Measurements from ENCODE around the gene OPRD1.

OPRD1 gene

DNA sequence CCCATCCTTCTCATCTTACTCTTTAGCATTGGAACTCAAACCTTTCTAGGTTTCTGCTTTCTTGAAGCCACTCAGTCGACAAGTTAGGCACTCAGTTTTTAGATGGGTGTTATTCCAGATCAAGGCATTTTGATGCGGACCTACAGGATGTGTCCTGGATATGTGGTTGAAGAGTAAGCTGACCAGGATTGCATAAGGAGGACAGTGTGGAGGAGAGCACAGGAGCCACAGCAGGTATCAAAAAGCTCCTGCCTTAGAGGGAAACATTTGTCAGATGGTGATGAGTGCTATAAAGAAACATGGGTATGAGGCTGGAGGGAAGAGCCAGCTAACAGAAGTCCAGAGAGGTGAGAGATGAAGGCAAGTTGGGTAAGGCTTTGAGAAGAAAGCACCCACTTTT lies 33.9 kb upstream of the OPRD1 start:
- H3K4me3 ChIP-seq (ENCODE audit: low read depth, low read length), result no peak overlapping the region
- TF ChIP-seq, protein P1, sequence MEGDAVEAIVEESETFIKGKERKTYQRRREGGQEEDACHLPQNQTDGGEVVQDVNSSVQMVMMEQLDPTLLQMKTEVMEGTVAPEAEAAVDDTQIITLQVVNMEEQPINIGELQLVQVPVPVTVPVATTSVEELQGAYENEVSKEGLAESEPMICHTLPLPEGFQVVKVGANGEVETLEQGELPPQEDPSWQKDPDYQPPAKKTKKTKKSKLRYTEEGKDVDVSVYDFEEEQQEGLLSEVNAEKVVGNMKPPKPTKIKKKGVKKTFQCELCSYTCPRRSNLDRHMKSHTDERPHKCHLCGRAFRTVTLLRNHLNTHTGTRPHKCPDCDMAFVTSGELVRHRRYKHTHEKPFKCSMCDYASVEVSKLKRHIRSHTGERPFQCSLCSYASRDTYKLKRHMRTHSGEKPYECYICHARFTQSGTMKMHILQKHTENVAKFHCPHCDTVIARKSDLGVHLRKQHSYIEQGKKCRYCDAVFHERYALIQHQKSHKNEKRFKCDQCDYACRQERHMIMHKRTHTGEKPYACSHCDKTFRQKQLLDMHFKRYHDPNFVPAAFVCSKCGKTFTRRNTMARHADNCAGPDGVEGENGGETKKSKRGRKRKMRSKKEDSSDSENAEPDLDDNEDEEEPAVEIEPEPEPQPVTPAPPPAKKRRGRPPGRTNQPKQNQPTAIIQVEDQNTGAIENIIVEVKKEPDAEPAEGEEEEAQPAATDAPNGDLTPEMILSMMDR (IDR thresholded peaks at IDR 0.05; ENCODE audit: low read depth, low read length), result no peak

DNA sequence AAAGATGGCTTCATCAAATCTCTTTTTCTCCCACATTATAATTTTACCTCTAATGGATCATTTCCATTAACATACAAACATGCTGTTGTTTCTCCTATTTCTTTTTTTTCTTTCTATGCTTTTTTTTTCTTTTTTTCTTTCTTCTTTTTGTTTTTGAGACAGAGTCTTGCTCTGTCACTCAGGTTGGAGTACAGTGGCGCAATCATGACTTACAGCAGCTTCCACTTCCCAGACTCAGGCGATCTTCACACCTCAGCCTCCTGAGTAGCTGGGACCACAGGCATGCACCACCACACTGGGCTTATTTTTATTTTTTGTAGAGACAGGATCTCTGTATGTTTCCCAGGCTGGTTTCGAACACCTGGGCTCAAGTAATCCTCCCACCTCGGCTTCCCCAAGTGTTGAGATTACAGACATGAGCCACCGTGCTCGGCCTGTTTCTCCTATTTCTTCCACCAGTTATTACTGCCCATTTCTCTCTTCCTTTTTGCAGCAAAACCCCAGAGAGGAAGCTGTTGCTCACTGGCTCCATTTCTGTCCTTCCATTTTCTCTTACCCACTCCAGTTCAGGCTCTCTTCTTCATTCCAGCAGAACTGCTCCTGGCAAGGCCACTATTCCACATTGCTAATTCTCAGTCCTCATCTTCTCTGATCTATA lies 32.1 kb upstream of the OPRD1 start:
- TF ChIP-seq, protein P1 (IDR thresholded peaks at IDR 0.05; ENCODE audit: low read depth, low read length), result no peak
- no peak overlapping the region for H3K4me3 ChIP-seq (ENCODE audit: low read depth, low read length)

DNA sequence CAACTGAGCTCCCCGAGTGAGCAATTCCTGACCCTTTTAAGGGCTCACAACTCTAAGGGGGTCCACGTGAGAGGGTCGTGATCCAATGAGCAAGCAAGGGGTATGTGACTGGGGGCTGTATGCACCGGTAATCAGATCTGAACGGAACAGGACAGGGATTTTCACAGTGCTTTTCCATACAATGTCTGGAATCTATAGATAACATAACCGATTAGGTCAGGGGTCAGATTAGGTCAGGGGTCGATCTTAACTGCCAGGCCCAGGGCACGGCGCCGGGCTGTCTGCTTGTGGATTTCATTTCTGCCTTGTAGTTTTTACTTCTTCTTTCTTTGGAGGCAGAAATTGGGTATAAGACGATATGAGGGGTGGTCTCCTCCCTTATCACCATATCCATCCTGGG lies 30.7 kb upstream of the OPRD1 start:
- TF ChIP-seq, protein P1 (IDR thresholded peaks at IDR 0.05; ENCODE audit: low read depth, low read length), result no peak
- H3K4me3 ChIP-seq (ENCODE audit: low read depth, low read length), result no peak overlapping the region

DNA sequence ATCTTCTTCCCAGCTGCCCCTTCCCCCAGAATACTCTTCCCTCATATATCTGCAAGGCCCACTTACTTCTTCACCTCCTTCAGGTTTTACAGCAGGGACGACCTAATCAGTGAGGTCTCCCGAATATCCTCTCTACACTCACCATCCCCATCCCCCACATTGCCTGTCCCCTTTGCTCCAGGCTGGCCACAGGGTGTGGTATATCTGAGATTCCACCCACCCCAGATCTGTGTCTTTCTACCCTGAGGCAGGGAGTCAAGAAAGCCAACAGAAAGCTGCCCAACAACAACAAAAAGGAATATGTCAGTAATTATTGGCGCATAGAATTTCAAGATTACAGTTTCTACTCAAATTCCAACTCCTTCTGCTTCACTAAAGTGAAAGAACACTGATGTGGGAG lies 30.0 kb upstream of the OPRD1 start:
- TF ChIP-seq, protein P1 (IDR thresholded peaks at IDR 0.05; ENCODE audit: low read depth, low read length), result no peak

DNA sequence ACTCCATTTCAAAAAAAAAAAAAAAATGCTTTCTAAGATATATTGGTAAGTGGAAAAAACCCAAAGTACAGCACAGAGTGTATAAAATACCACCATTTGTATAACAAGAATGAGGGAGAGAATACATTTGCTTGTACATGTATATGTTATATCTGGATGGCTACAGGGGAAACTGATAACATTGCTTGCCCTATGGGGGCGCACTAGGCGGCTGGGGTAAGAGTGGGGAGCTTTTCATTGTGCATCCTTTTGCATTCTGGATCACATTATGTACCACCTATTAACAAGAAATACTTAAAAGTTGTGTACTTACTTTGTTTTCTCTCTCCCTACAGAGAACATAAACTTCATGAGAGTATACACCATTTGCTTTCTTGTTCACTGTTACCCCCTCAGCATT lies 28.6 kb upstream of the OPRD1 start:
- H3K4me3 ChIP-seq (ENCODE audit: low read depth, low read length), result no peak overlapping the region
- TF ChIP-seq, protein P1 (IDR thresholded peaks at IDR 0.05; ENCODE audit: low read depth, low read length), result no peak

More for the DNA sequence above, 30.0 kb upstream of the OPRD1 start:
- no peak overlapping the region for H3K4me3 ChIP-seq (ENCODE audit: low read depth, low read length)

DNA sequence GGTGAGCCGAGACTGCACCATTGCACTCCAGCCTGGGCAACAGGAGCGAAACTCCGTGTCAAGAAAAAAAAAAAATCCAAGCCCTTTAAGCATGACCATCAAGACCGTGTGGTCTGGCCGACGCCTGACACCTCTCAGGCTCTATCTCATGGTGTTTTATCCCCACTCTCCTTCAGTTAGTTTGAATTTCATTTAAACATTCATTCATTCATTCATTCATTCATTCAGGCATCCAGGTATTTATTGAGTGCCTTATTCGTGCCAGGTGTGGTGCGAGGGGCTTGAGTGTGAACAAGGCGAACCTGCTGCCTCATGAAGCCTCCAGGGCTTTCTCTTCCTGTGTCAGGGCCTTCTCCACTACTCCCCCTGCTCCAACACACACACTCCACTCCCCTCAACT lies 22.6 kb upstream of the OPRD1 start:
- H3K4me3 ChIP-seq (ENCODE audit: low read depth, low read length), result no peak overlapping the region
- TF ChIP-seq, protein P1 (IDR thresholded peaks at IDR 0.05; ENCODE audit: low read depth, low read length), result no peak

DNA sequence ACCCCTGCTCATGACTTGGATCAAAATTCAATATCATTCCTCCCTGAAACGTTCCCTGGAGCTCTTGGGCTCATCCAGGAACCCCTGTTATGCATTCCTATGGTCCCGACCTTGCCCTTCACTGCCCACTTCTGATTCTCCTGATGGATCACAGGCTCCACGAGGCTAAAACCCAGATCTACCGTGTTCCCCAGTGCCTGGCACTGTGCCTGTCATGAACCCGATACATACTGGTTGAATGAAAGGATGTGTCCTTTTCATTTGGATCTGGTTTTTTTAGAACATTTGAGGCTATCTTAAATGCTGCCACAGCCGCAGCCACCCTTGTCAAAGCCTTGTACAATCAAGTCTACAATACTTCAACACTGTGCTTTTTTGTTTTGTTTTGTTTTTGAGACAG lies 22.2 kb upstream of the OPRD1 start:
- TF ChIP-seq, protein P1 (IDR thresholded peaks at IDR 0.05; ENCODE audit: low read depth, low read length), result no peak
- H3K4me3 ChIP-seq (ENCODE audit: low read depth, low read length), result no peak overlapping the region

All from WI38 (cell line).